OCI-LY7 (cell line): Measurements from ENCODE around the gene ARHGEF16.

Experiments used
- CTCF ChIP-seq: fragments of 200-600 bp; sonication (generic); conservative IDR thresholded peaks from 2 replicates; pipeline ENCODE4 v1.5.1; 2014; ENCODE audit warnings: mild to moderate bottlenecking, antibody characterized with exemption, low read length, moderate library complexity, mixed read lengths
- EZH2phosphoT487 ChIP-seq: fragments of 200-600 bp; sonication (generic); IDR thresholded peaks from 2 replicates; pipeline ENCODE4 v1.6.1; 2018; ENCODE audit warnings: low read depth, borderline replicate concordance, mild to moderate bottlenecking, mixed run types, antibody characterized with exemption, low read length, moderate library complexity, mixed read lengths

GRCh38 chr1:3490046-3490745 is 35.7 kb downstream of the ARHGEF16 start:
- no peak for TF ChIP-seq CTCF
- no peak for TF ChIP-seq EZH2phosphoT487
